ENCODE data around the gene LIN37. TPM values are rescaled to one million over a fixed set of nuclear protein-coding genes. Genes with fewer than 3 reads are reported as not detected.

Gene LIN37
- polyA plus RNA-seq, 1 donor (not counting 4 experiments of a cell fraction or from before 2014, with no cell fraction given): 6.7 TPM

GRCh38 chr19:35703343-35703742 is 45.0 kb upstream of the LIN37 start:
- H3K27me3 ChIP-seq (ENCODE audit: control insufficient read depth, extremely low read depth, insufficient read depth, low read length): no peaks in the 10 kb centered on the region
- no peaks in the 10 kb centered on the region for H4K20me1 ChIP-seq (ENCODE audit: control insufficient read depth, extremely low read depth, insufficient read depth, low read length)
- no peaks in the 10 kb centered on the region for H3K9me1 ChIP-seq (ENCODE audit: control insufficient read depth, extremely low read depth, insufficient read depth, low read length)
- TF ChIP-seq CTCF (optimal IDR thresholded peaks at IDR 0.05 in 1 of 3, IDR thresholded peaks at IDR 0.05 in 1 of 3, conservative IDR thresholded peaks at IDR 0.05 in 1 of 3; ENCODE audit: extremely low read depth in 1 of 3, insufficient read depth in 2 of 3, low read length in 3 of 3): no peak
- no peak for TF ChIP-seq EZH2 (IDR thresholded peaks at IDR 0.05; ENCODE audit: low read length)
- H3K4me3 ChIP-seq (ENCODE audit: control insufficient read depth in 2 of 3, extremely low read depth in 1 of 3, insufficient read depth in 2 of 3, low read depth in 1 of 3, low read length in 3 of 3): no peak overlapping the region
- DNase-seq (ENCODE audit: low read depth, low spot score): no peak
- no peaks in the 10 kb centered on the region for H3K79me2 ChIP-seq (ENCODE audit: control insufficient read depth, insufficient read depth, low read length)
- no peak overlapping the region for H2AFZ ChIP-seq (ENCODE audit: control insufficient read depth, low read length)
- no peaks in the 10 kb centered on the region for H3K4me1 ChIP-seq (ENCODE audit: control insufficient read depth, extremely low read depth, insufficient read depth, low read length)
- no peak overlapping the region for H3K9ac ChIP-seq (ENCODE audit: control insufficient read depth, extremely low read depth, insufficient read depth, low read length)
- H3K4me2 ChIP-seq (ENCODE audit: control insufficient read depth, extremely low read depth, insufficient read depth, low read depth, low read length): no peak overlapping the region
- no peaks in the 10 kb centered on the region for H3K36me3 ChIP-seq (ENCODE audit: control insufficient read depth in 2 of 2, extremely low read depth in 1 of 2, insufficient read depth in 2 of 2, low read length in 2 of 2)
- no peak overlapping the region for H3K27ac ChIP-seq (ENCODE audit: control insufficient read depth, insufficient read depth, low read length)
- dilution Hi-C loops (cut with MboI; ENCODE audit: extremely low pct_ligation_motif_present, low sequenced_read_pairs): no loop called here
- no peak for FAIRE-seq
- H3K9me3 ChIP-seq (ENCODE audit: control insufficient read depth, low read depth, low read length): no peaks in the 10 kb centered on the region

GRCh38 chr19:35704218-35704617 is 44.2 kb upstream of the LIN37 start, which contains the start of gene ZBTB32:
Gene ZBTB32 (plus strand): TSS chr19:35704558. CDS start chr19:35714627, 10,069 bp downstream.
- Histone ChIP-seq H3K79me2 (ENCODE audit: control insufficient read depth, insufficient read depth, low read length) (no peaks in the 10 kb centered on the region), H3K4me1 (ENCODE audit: control insufficient read depth, extremely low read depth, insufficient read depth, low read length) (no peaks in the 10 kb centered on the region), H4K20me1 (ENCODE audit: control insufficient read depth, extremely low read depth, insufficient read depth, low read length) (no peaks in the 10 kb centered on the region), H3K27me3 (ENCODE audit: control insufficient read depth, extremely low read depth, insufficient read depth, low read length) (no peaks in the 10 kb centered on the region), H3K9ac (ENCODE audit: control insufficient read depth, extremely low read depth, insufficient read depth, low read length) (no peak within 1 kb of the TSS), H3K4me3 (ENCODE audit: control insufficient read depth in 2 of 3, extremely low read depth in 1 of 3, insufficient read depth in 2 of 3, low read depth in 1 of 3, low read length in 3 of 3) (no peak within 1 kb of the TSS), H2AFZ (ENCODE audit: control insufficient read depth, low read length) (no peak within 1 kb of the TSS), H3K9me3 (ENCODE audit: control insufficient read depth, low read depth, low read length) (no peaks in the 10 kb centered on the region), H3K9me1 (ENCODE audit: control insufficient read depth, extremely low read depth, insufficient read depth, low read length) (no peaks in the 10 kb centered on the region), H3K4me2 (ENCODE audit: control insufficient read depth, extremely low read depth, insufficient read depth, low read depth, low read length) (no peak within 1 kb of the TSS), H3K27ac (ENCODE audit: control insufficient read depth, insufficient read depth, low read length) (no peak within 1 kb of the TSS), H3K36me3 (ENCODE audit: control insufficient read depth in 2 of 2, extremely low read depth in 1 of 2, insufficient read depth in 2 of 2, low read length in 2 of 2) (no peaks in the 10 kb centered on the region)
- FAIRE-seq: no peak
- dilution Hi-C loops (cut with MboI; ENCODE audit: extremely low pct_ligation_motif_present, low sequenced_read_pairs): no loop called here
- TF ChIP-seq CTCF (optimal IDR thresholded peaks at IDR 0.05 in 1 of 3, IDR thresholded peaks at IDR 0.05 in 1 of 3, conservative IDR thresholded peaks at IDR 0.05 in 1 of 3; ENCODE audit: extremely low read depth in 1 of 3, insufficient read depth in 2 of 3, low read length in 3 of 3) (no peak), EZH2 (IDR thresholded peaks at IDR 0.05; ENCODE audit: low read length) (no peak)
- no peak for DNase-seq (ENCODE audit: low read depth, low spot score)
